PFSK-1 (cell line): ENCODE measurements around the gene NBEA.

Experiments
- POLR2AphosphoS5 ChIP-seq: IDR thresholded peaks from 2 replicates; pipeline ENCODE4 v1.6.1; 2012; ENCODE audit warnings: low read depth, mild to moderate bottlenecking, control low read depth, low read length, moderate library complexity
- SIN3A ChIP-seq: IDR thresholded peaks from 2 replicates; pipeline ENCODE4 v1.6.1; 2012; ENCODE audit warnings: mild to moderate bottlenecking, low read length, moderate library complexity, borderline replicate concordance; ENCODE audit not compliant: insufficient read depth
- TAF1 ChIP-seq: IDR thresholded peaks from 2 replicates; pipeline ENCODE4 v1.6.1; 2012; ENCODE audit warnings: low read length, control low read depth, borderline replicate concordance; ENCODE audit not compliant: insufficient read depth
- TF ChIP-seq, protein P1 (sequence below), 2 experiments: IDR thresholded peaks; 2 replicates each; pipeline versions ENCODE4 v1.6.1 to v1.8.0; 2011 to 2012; ENCODE audit warnings: low read depth in 2 of 2, low read length in 2 of 2, control low read depth in 1 of 2, inconsistent platforms in 1 of 2, mild to moderate bottlenecking in 1 of 2, moderate library complexity in 1 of 2; ENCODE audit not compliant: insufficient read depth in 1 of 2

DNA sequence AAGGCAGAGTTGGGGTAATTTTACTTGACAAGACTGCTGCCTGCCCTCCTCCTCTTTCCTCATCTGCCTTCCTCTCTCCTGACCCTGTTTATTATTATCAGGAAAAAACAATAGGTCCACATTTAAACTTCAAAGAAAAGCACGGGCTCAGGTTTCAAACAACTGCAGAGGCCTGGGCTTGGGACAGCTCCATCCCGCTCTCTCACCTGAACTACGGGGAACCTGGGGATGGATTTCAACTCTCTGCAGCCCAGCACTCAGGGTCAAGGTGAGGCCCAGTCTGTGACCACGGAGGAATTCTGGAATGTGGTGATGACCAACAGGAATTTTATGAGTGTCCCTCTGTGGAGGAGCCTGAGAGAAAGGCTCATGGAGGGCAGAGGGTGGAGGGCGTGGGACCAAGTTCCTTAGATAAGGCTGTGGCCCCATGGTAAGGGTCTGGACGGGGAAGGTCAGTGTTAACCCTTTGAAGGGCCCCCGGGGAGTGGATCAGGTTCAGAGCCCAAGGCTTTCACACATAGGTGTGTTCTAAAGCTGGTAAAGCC is 755.2 kb downstream of the NBEA start:
- no peak for TF ChIP-seq POLR2AphosphoS5
- no peak for TF ChIP-seq SIN3A
- TF ChIP-seq, protein P1, sequence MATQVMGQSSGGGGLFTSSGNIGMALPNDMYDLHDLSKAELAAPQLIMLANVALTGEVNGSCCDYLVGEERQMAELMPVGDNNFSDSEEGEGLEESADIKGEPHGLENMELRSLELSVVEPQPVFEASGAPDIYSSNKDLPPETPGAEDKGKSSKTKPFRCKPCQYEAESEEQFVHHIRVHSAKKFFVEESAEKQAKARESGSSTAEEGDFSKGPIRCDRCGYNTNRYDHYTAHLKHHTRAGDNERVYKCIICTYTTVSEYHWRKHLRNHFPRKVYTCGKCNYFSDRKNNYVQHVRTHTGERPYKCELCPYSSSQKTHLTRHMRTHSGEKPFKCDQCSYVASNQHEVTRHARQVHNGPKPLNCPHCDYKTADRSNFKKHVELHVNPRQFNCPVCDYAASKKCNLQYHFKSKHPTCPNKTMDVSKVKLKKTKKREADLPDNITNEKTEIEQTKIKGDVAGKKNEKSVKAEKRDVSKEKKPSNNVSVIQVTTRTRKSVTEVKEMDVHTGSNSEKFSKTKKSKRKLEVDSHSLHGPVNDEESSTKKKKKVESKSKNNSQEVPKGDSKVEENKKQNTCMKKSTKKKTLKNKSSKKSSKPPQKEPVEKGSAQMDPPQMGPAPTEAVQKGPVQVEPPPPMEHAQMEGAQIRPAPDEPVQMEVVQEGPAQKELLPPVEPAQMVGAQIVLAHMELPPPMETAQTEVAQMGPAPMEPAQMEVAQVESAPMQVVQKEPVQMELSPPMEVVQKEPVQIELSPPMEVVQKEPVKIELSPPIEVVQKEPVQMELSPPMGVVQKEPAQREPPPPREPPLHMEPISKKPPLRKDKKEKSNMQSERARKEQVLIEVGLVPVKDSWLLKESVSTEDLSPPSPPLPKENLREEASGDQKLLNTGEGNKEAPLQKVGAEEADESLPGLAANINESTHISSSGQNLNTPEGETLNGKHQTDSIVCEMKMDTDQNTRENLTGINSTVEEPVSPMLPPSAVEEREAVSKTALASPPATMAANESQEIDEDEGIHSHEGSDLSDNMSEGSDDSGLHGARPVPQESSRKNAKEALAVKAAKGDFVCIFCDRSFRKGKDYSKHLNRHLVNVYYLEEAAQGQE (IDR thresholded peaks at IDR 0.05; ENCODE audit: insufficient read depth in 1 of 2, low read depth in 2 of 2, low read length in 2 of 2), result no peak
- no peak for TF ChIP-seq TAF1
